ENCODE data around the gene SCN1B. TPM values are rescaled to one million over a fixed set of nuclear protein-coding genes. Genes with fewer than 3 reads are reported as not detected.
"Not testable (repeated sequence)": the region's sequence is repeated elsewhere in the genome, so short reads cannot be mapped to it uniquely, and the experiment has no call there.

SCN1B gene
- total RNA-seq, 6 experiments from 2014 or later: 2.6 to 4.9 (median 3.6) TPM

DNA sequence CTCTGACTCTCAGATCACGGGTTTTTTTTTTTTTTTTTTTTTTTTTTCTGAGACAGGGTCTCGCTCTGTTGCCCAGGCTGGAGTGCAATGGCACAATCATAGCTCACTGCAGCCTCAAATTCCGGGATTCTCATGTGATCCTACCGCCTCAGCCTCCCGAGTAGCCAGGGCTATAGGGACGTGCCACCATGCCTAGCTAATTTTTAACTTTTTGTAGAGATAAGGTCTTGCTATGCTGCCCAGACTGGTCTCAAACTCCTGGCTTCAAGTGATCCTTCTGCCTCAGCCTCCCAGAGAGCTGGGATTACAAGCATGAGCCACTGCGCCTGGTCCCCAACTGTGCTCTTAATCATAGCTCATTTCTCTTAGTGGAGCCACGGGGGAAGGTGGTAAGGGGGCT lies 34.7 kb upstream of the SCN1B start:
- whole genome bisulfite sequencing (ENCODE audit: insufficient coverage, low coverage, low lambda C conversion rate, missing lambda C conversion rate): 52% methylated on average over 7 of the region's 8 CpGs
- TF ChIP-seq, protein P1, sequence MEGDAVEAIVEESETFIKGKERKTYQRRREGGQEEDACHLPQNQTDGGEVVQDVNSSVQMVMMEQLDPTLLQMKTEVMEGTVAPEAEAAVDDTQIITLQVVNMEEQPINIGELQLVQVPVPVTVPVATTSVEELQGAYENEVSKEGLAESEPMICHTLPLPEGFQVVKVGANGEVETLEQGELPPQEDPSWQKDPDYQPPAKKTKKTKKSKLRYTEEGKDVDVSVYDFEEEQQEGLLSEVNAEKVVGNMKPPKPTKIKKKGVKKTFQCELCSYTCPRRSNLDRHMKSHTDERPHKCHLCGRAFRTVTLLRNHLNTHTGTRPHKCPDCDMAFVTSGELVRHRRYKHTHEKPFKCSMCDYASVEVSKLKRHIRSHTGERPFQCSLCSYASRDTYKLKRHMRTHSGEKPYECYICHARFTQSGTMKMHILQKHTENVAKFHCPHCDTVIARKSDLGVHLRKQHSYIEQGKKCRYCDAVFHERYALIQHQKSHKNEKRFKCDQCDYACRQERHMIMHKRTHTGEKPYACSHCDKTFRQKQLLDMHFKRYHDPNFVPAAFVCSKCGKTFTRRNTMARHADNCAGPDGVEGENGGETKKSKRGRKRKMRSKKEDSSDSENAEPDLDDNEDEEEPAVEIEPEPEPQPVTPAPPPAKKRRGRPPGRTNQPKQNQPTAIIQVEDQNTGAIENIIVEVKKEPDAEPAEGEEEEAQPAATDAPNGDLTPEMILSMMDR (IDR thresholded peaks at IDR 0.05): no peak
- TF ChIP-seq POLR2A (IDR thresholded peaks at IDR 0.05): no peak
- peak overlapping the region; percentile 32 to 83 (median 76) for H3K27ac ChIP-seq
- ATAC-seq: peak in 2 of 4 donors; percentile 19 to 64
- no peak overlapping the region for H3K4me3 ChIP-seq
- peaks cover 0 to 36% (median 11%) of the 10 kb centered on the region in 4 donors for H3K4me1 ChIP-seq
- intact Hi-C loops (cut with DNase I): no loop called here
- no peaks in the 10 kb centered on the region for H3K27me3 ChIP-seq
- no peaks in the 10 kb centered on the region for H3K9me3 ChIP-seq
- H3K36me3 ChIP-seq: no peaks in the 10 kb centered on the region
- DNase-seq: peak in 1 of 3 donors; percentile 41

DNA sequence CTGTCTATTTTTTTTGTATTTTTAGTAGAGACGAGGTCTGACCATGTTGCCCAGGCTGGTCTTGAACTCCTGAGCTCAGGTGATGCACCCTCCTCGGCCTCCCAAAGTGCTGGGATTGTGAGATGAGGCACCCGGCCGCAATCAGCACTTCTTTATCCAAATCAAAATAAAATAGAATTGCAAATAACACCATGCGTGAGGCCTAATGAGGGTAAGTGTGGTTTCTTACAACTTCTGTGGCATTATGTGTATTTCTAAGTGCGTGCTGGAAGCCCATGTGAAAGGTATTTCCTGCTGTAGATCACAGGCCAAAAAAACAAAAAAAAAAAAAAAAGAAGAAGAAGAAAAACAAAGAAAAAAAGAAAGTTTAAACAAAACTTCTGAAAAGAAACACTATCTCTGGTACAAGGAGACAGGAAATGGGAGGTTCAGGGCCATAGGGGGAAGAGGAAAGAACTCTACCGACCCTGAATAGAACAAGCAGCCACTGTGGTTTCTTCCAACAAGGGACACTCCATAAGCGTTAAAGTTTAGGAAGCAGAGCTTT lies 33.1 kb upstream of the SCN1B start:
- H3K9me3 ChIP-seq: no peaks in the 10 kb centered on the region
- H3K27ac ChIP-seq: peak overlapping the region; percentile 33 to 50 (median 39)
- DNase-seq: peak in 1 of 3 donors; percentile 34
- H3K4me1 ChIP-seq: peaks cover 0 to 36% (median 11%) of the 10 kb centered on the region in 4 donors
- ATAC-seq: no peak
- WGBS (ENCODE audit: insufficient coverage, low coverage, low lambda C conversion rate, missing lambda C conversion rate): 41% methylated on average over 8 of the region's 8 CpGs
- intact Hi-C loops (cut with DNase I): no loop called here
- H3K27me3 ChIP-seq: no peaks in the 10 kb centered on the region
- TF ChIP-seq, protein P1 (IDR thresholded peaks at IDR 0.05): no peak
- TF ChIP-seq POLR2A (IDR thresholded peaks at IDR 0.05): no peak
- H3K4me3 ChIP-seq: no peak overlapping the region
- no peaks in the 10 kb centered on the region for H3K36me3 ChIP-seq

DNA sequence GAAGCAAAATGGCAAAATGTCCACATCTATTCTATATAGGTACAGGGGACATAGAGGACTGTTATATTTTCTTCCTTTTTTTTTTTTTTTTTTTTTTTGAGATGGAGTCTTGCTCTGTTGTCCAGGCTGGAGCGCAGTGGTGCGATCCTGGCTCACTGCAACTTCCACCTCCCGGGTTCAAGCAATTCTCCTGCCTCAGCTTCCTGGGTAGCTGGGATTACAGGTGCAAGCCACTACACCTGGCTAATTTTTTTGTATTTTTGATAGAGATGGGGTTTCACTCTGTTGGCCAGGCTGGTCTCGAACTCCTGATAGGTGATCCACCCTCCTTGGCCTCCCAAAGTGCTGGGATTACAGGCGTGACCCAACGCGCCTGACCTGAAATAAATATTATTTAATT lies 32.0 kb upstream of the SCN1B start:
- Histone ChIP-seq H3K4me1 (peaks cover 0 to 36% (median 11%) of the 10 kb centered on the region in 4 donors), H3K27ac (peak overlapping the region in 1 of 3 donors; percentile 33)
- H3K4me3 ChIP-seq; H3K27me3 ChIP-seq; H3K36me3 ChIP-seq; H3K9me3 ChIP-seq; intact Hi-C loops (cut with DNase I); ATAC-seq: not testable (repeated sequence)
- peak in 1 of 3 donors; percentile 12 for DNase-seq
- WGBS (ENCODE audit: insufficient coverage, low coverage, low lambda C conversion rate, missing lambda C conversion rate): 94% methylated on average over 7 of the region's 7 CpGs

GRCh38 chr19:34998777-34999497 lies 31.3 kb upstream of the SCN1B start:
- WGBS (ENCODE audit: insufficient coverage, low coverage, low lambda C conversion rate, missing lambda C conversion rate): 85% methylated on average over 8 of the region's 13 CpGs
- no peaks in the 10 kb centered on the region for H3K27me3 ChIP-seq
- DNase-seq: peak in 1 of 3 donors; percentile 48
- no peaks in the 10 kb centered on the region for H3K36me3 ChIP-seq
- TF ChIP-seq POLR2A (IDR thresholded peaks at IDR 0.05): no peak
- TF ChIP-seq, protein P1 (IDR thresholded peaks at IDR 0.05): no peak
- peaks cover 0 to 36% (median 11%) of the 10 kb centered on the region in 4 donors for H3K4me1 ChIP-seq
- no peak for ATAC-seq
- intact Hi-C loops (cut with DNase I): no loop called here
- H3K9me3 ChIP-seq: no peaks in the 10 kb centered on the region
- H3K27ac ChIP-seq: peak overlapping the region; percentile 96 to 98 (median 97)
- H3K4me3 ChIP-seq: peak overlapping the region; percentile 59 to 69 (median 63)
